Transverse colon (tissue), 4 donors: ENCODE measurements around the gene ATXN7L2. TPM values are rescaled to one million over a fixed set of nuclear protein-coding genes. Genes with fewer than 3 reads are reported as not detected.

Experiments
- DNase-seq: peaks from one replicate; pipeline ENCODE4 v3.0.0-alpha.2; 2019
- H3K27ac ChIP-seq, 4 donors: fragments of 200-600 bp; sonication (generic); 2 replicates each; pipeline ENCODE4 v1.5.1; 2016 to 2018; ENCODE audit warnings: inconsistent platforms in 4 of 4
- H3K27me3 ChIP-seq: fragments of 200-600 bp; sonication (generic); 2 replicates; pipeline ENCODE4 v1.5.1; 2017; ENCODE audit warnings: inconsistent platforms
- H3K36me3 ChIP-seq, 4 donors: fragments of 200-600 bp; sonication (generic); 2 replicates each; pipeline ENCODE4 v1.5.1; 2017 to 2019; ENCODE audit warnings: inconsistent platforms in 4 of 4
- H3K4me1 ChIP-seq, 4 donors: fragments of 200-600 bp; sonication (generic); 2 replicates each; pipeline ENCODE4 v1.5.1; 2017 to 2020; ENCODE audit warnings: inconsistent platforms in 4 of 4
- H3K4me3 ChIP-seq, 4 donors: fragments of 200-600 bp; sonication (generic); 1 replicate in 1 of 4; 2 replicates in 3 of 4; pipeline versions ENCODE4 v1.5.1 to v1.6.1; 2017 to 2019; ENCODE audit warnings: inconsistent platforms in 4 of 4
- H3K9me3 ChIP-seq, 2 donors: fragments of 200-600 bp; sonication (generic); 2 replicates each; pipeline ENCODE4 v1.5.1; 2017 to 2019; ENCODE audit warnings: inconsistent platforms in 2 of 2
- CTCF ChIP-seq, 5 experiments: fragments of 200-600 bp in 3 of 5; fragments of 450-650 bp in 2 of 5; sonication (generic) in 3 of 5; IDR thresholded peaks; 1 replicate in 2 of 5; 2 replicates in 3 of 5; pipeline ENCODE4 v1.5.1; 2016 to 2017; ENCODE audit warnings: antibody characterized with exemption in 5 of 5, inconsistent platforms in 3 of 5, mild to moderate bottlenecking in 2 of 5, moderate library complexity in 1 of 5
- EP300 ChIP-seq: sonication (generic); formaldehyde crosslinking; IDR thresholded peaks from one replicate; pipeline ENCODE4 v1.6.1; 2017; ENCODE audit warnings: antibody characterized with exemption, low read depth
- POLR2A ChIP-seq: fragments of 450-650 bp; IDR thresholded peaks from one replicate; pipeline ENCODE4 v1.6.1; 2016; ENCODE audit warnings: antibody characterized with exemption, mild to moderate bottlenecking, moderate library complexity
- POLR2AphosphoS5 ChIP-seq, 3 donors: sonication (generic); formaldehyde crosslinking; IDR thresholded peaks; one replicate each; pipeline ENCODE4 v1.6.1; 2016; ENCODE audit warnings: antibody characterized with exemption in 3 of 3
- WGBS, 2 donors: methylation state at CpG; one replicate each; pipeline ENCODE4 v1.1.5; 2018; ENCODE audit warnings: low coverage in 1 of 2; 5-methylcytosine and 5-hydroxymethylcytosine counted together
- in situ Hi-C, 4 donors: fragments of 200-750 bp; cut with MboI; loops; one replicate each; pipeline versions ENCODE4 v1.15.0 to v1.15.1; 2017; ENCODE audit warnings: low sequenced_read_pairs in 3 of 4, low pct_ligation_motif_present in 1 of 4, low pct_unique_long_range_greater_than_20kb in 1 of 4
- intact Hi-C: fragments of 100-400 bp; cut with DNase I; formaldehyde crosslinking; loops from one replicate; pipeline ENCODE4 v1.15.1; 2023; ENCODE audit warnings: low total_unique reads
- total RNA-seq, 4 donors: library from RNA; depleted of rRNA; stranded (reverse); fragments of >200 nt; gene quantifications; one replicate each; pipeline ENCODE4 v1.1.0, GENCODE V29; 2016

ATXN7L2 gene
- total RNA-seq, 4 donors from 2014 or later: 2.7 to 12.3 (median 6.2) TPM

GRCh38 chr1:109509176-109510134 is 25.8 kb downstream of the ATXN7L2 start, which contains the start of gene AMIGO1:
TSS of gene AMIGO1 (minus strand) at chr1:109509727. CDS start at chr1:109508912, 815 bp downstream.
- H3K27ac ChIP-seq: peak within 1 kb of the TSS; percentile 41 to 66 (median 57)
- H3K4me3 ChIP-seq: peak within 1 kb of the TSS; percentile 61 to 71 (median 67)
- no peaks in the 10 kb centered on the region for H3K36me3 ChIP-seq
- peaks cover 11 to 14% (median 12%) of the 10 kb centered on the region in 4 donors for H3K4me1 ChIP-seq
- DNase-seq: peak; percentile 65
- 0 to 2% methylated on average over 2 to 81 of the region's 100 CpGs for WGBS, 2 donors
- TF ChIP-seq POLR2AphosphoS5 (IDR thresholded peaks at IDR 0.05): no peak
- TF ChIP-seq EP300: no peak
- no peak for TF ChIP-seq POLR2A
- no peak for TF ChIP-seq CTCF (IDR thresholded peaks at IDR 0.05)
- no peaks in the 10 kb centered on the region for H3K27me3 ChIP-seq
- intact Hi-C loops (no loop called here), in situ Hi-C loops (no loop called here)
- H3K9me3 ChIP-seq: no peaks in the 10 kb centered on the region

- WGBS, 2 donors: 63 to 77% methylated on average over 2 of the region's 2 CpGs
- no peak overlapping the region for H3K27ac ChIP-seq
These were observed 29.5 kb downstream of the ATXN7L2 start for GRCh38 chr1:109513110-109513710.

DNA sequence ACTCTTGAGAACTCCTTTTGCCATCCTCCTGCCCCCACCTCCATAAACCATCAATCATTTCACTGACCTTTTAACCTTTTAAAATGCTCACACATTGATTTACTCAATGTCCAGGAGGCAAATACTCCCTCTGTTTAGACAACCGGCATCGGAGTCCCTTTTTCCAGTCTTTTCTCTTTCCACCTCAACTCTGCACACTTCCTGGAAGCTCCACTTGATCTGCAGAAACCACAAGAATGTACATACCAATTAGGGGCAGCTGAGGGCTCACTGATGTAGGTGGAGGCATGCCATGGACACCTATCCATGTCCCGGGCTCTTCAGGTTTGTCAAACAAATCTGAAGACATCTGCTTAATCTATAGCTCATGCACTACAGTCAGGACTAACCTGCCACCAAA is 31.1 kb downstream of the ATXN7L2 start:
- TF ChIP-seq EP300 (no peak), CTCF (IDR thresholded peaks at IDR 0.05) (no peak), POLR2AphosphoS5 (IDR thresholded peaks at IDR 0.05) (no peak), POLR2A (no peak)
- H3K9me3 ChIP-seq: no peaks in the 10 kb centered on the region
- intact Hi-C loops (no loop called here), in situ Hi-C loops (no loop called here)
- H3K27ac ChIP-seq: no peak overlapping the region
- no peak for DNase-seq
- whole genome bisulfite sequencing, 2 donors: 67 to 76% methylated on average over 2 to 3 of the region's 3 CpGs
- no peaks in the 10 kb centered on the region for H3K36me3 ChIP-seq
- no peaks in the 10 kb centered on the region for H3K27me3 ChIP-seq
- peaks cover 3 to 18% (median 6%) of the 10 kb centered on the region in 4 donors for H3K4me1 ChIP-seq
- H3K4me3 ChIP-seq: no peak overlapping the region

More at GRCh38 chr1:109513110-109513710, 29.5 kb downstream of the ATXN7L2 start:
- no peaks in the 10 kb centered on the region for H3K9me3 ChIP-seq
- no peaks in the 10 kb centered on the region for H3K36me3 ChIP-seq
- peaks cover 11 to 24% (median 12%) of the 10 kb centered on the region in 4 donors for H3K4me1 ChIP-seq
- no peaks in the 10 kb centered on the region for H3K27me3 ChIP-seq
- in situ Hi-C loops: no loop called here
- no peak overlapping the region for H3K4me3 ChIP-seq
- DNase-seq: no peak
- intact Hi-C loops: no loop called here
- TF ChIP-seq POLR2A: no peak
- no peak for TF ChIP-seq POLR2AphosphoS5 (IDR thresholded peaks at IDR 0.05)
- no peak for TF ChIP-seq CTCF (IDR thresholded peaks at IDR 0.05)
- TF ChIP-seq EP300: no peak

- Histone ChIP-seq H3K9me3 (no peaks in the 10 kb centered on the region), H3K4me1 (peaks cover 0 to 10% (median 0%) of the 10 kb centered on the region in 4 donors), H3K27ac (peak overlapping the region in 2 of 4 donors; percentile 26 to 34), H3K36me3 (no peaks in the 10 kb centered on the region), H3K27me3 (peaks cover 6% of the 10 kb centered on the region), H3K4me3 (no peak overlapping the region)
- in situ Hi-C loops (no loop called here), intact Hi-C loops (no loop called here)
- peak; percentile 49 for DNase-seq
- TF ChIP-seq EP300: no peak
- no peak for TF ChIP-seq POLR2A
- peak in 1 of 3 donors; percentile 13 for TF ChIP-seq POLR2AphosphoS5 (IDR thresholded peaks at IDR 0.05)
- TF ChIP-seq CTCF (IDR thresholded peaks at IDR 0.05): no peak
- WGBS, 2 donors: 57 to 86% methylated on average over 1 to 5 of the region's 5 CpGs
These were observed 33.2 kb downstream of the ATXN7L2 start for GRCh38 chr1:109516872-109517271.
